NOMO-1 treated with DMSO at 0.1 percent for 48 hours (cell line): Measurements from ENCODE around the gene RTP2.
A peak's percentile ranks its signal among the peaks of the same experiment; 100 is the strongest.

Experiments
- DNase-seq: peaks from one replicate; lab custom pipeline; 2025; ENCODE audit not compliant: unreplicated experiment; lab: John Stamatoyannopoulos, UW

RTP2 gene

GRCh38 chr3:187739094-187739560 lies 36.8 kb upstream of the RTP2 start:
- peak; percentile 63 for DNase-seq

GRCh38 chr3:187738331-187739093 lies 36.2 kb upstream of the RTP2 start:
- DNase-seq = peak; percentile 91

GRCh38 chr3:187738071-187738330 lies 35.6 kb upstream of the RTP2 start:
- no peak for DNase-seq

GRCh38 chr3:187737368-187738070 lies 35.2 kb upstream of the RTP2 start:
- DNase-seq = peak; percentile 27

GRCh38 chr3:187737006-187737367 lies 34.6 kb upstream of the RTP2 start:
- no peak for DNase-seq

DNA sequence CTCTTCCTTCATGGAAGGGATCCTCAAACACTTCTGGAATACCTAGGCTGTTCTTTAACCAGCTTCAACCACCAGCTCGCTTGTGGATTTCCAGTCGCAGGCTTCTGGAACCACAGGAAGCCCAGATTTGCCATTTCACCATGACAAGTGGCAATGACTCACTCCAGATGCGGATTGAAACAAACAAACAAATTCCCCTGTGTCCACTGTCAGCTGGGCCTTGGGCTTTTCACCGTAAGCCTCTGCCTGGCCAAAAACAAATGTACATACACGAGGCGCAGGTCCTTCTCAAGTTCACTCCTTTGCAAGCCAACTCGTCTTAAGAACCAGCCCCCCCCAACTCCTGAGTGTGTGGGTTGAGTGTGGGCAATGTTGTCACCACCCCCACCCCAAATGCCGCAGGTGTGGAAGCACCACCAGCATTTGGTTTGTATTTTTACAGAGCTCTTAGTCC lies 34.1 kb upstream of the RTP2 start:
- no peak for DNase-seq

GRCh38 chr3:187735837-187736236 lies 33.5 kb upstream of the RTP2 start:
- DNase-seq = no peak

DNA sequence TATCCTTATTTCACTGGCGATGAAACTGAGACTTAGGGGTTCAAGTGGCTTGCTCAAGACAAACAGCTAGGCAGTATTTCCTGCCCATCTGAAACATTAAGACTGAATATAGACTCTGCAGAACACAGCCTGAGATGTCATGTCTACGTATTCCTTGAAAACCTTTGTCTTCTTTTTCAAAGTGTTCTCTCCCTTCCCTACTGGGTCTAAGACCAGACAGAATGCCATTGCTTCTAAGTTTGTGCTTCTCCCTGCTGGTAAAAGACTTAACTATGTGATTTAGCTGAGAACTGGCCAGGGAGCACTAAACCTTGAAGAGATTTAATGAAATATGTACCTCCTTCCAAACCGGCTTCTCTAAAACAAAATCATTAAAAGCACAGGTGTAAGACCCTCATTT lies 33.0 kb upstream of the RTP2 start:
- DNase-seq = no peak

DNA sequence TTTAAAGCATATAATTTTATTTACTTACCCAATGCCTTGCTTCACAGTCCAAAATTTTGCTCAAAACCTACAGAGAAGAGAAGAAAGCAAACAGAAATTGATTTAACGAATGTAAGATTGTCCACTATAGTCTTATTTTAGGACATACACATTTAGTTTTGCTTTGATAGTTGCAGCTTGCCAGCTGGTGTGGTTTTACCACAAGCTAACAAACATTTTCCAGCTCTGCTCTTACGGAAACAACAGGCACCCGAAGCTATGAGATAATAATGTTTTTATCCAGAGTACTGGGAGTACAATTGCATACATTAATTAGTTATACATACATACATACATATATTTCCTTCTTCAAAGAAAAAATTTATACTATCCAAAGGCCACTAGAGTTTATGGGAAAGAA lies 32.5 kb upstream of the RTP2 start:
- no peak for DNase-seq

GRCh38 chr3:187733371-187733770 lies 31.0 kb upstream of the RTP2 start:
- DNase-seq = no peak

GRCh38 chr3:187729598-187729997 lies 27.2 kb upstream of the RTP2 start:
- no peak for DNase-seq

- no peak for DNase-seq
These were observed 26.7 kb upstream of the RTP2 start for GRCh38 chr3:187728940-187729583.

- DNase-seq = no peak
These were observed 25.9 kb upstream of the RTP2 start for GRCh38 chr3:187728248-187728647.

DNA sequence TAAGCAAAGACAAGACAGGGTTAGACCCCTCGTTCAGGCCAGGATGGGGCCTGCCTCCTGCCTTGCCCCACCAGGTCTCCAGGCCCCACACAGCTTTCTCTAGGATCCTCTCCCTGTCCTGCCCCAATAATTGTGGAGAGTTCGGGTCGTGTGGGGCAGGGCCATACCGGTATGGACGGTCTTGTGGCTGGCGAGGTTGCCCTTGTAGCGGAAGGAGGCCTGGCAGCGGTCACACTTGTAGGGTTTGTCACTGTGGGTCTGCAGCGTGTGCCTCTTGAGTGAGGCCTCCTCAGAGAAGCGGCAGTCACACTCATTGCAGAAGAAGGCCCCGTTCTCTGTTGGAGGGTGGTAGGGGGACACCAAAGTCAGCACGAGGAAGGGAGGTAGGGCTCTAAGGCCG lies 24.2 kb upstream of the RTP2 start:
- DNase-seq = no peak

DNA sequence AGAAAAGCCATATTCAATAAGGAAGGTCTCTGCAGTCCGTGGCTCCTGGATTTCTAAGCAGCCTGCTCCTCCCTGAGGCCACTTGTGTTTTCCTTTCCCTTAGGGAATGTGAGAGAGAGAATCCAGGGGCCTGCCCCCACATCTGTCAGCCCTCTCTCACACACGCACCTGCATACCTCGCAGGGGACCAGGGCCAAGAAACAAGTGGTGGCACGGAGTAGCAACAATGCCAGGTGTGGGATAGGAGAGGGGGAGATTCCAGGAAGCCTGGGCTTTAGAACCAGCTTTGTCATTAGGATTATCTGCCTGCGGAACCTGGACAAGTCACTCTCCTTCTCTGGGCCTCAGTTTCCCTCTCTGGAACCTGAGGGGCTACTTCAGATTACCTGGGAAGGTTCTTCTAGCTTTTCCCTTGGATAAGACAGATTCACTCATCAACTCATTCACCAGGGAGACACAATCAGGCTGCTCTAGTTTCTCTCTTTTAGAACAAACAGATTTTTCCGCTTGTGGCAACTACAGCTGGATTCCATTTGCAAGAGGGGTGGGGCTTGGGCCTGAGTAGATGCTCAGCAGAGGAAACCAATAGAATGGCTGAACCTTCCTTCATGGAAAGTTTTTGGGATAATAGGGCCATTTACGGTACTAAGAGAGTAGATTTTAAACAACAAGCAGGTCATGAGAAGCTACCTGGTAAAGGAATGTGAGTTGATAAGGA lies 23.5 kb upstream of the RTP2 start:
- no peak for DNase-seq

- DNase-seq = no peak
These were observed 22.9 kb upstream of the RTP2 start for GRCh38 chr3:187725224-187725623.

DNA sequence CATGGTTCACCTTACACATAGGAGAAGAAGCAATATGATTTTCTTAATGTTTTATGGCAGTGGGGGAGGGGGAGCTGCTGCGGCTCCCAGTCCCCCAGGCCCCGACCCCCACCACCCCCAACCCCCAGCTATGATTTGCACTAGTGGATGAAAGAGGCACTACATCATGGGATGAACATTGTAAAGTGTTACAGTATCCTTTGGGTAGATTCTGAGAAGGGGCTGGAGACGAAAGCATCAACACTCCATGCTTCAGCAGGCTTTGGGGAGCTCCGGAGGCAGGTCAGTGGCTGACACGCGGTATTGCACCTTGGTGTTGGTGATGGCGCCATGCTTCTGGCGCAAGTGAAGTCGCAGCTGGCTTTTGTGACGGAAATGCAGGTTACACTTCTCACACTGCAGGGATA lies 19.9 kb upstream of the RTP2 start:
- no peak for DNase-seq

DNA sequence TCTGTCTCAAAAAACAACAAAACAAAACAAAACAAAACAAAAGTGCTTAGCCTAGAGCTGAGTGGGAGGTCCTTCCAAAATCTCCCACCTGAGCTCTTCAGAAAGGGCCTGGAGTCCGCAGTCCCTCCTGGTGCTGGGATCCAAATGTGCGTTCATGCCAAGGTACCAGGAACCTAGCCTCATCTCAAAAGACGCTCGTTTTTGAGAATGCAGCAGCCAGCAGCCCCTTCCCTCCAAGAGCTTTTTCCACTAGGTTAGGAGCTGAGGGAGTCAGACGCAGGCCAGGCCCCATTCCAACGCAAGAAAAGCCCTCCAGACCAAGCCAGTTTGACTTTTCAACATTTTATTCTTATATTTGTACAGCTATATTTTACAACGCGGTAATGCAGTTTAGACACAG lies 18.7 kb upstream of the RTP2 start:
- DNase-seq = no peak

DNA sequence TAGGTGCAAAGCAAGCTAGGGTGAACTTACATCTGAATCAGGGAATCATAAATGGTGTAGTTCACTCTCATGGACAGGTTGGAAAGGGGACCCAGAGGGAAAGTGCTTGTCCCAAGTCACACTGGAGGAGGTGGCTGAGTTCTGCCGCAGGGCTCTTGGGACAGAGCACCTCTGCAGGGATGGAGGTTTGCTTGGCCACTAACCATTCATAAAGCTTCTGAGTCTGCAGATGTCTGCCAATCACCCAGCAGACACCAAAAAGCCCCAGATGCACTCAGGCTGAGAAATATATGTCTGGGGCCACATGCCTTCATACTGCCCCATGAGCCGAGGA lies 17.9 kb upstream of the RTP2 start:
- DNase-seq = no peak

DNA sequence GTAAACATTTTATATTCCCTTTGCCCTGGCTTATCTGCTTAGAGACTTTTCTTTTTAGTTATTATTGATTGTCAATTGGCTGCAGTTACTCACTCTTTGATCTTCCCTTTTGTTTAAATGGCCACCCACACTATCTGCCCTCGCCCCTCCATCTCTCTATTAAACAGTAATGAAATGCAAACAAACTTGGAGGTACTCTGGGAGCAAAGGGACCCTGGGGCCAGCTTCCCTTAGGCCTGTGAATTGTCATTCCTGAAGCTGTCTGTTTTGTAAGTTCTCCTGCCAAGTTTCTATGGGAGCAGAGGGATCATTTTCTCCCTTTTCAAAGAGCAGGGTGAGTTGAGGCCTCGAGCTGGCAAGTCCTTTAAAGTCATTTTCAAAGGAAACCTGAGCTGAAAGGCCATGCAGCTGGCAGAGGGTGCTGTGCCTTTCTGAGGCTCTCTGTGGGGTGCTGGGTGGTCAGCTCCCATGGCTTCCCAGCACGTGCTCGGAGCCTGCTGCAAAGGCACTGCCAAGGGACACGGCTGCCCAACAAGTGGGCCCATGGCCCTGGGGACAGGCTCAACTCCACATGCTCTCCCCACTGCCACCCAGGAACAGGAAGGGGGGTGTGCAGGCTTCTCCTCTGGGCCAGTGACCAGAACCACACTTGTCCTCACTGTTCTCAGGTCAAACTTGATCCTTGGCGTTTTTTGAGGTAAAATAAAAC lies 17.4 kb upstream of the RTP2 start:
- DNase-seq = no peak

- DNase-seq = peak; percentile 11
These were observed 16.4 kb upstream of the RTP2 start for GRCh38 chr3:187718802-187719201.
